HAP-1 (cell line): ENCODE measurements around the gene GABARAPL2.
"Not testable (repeated sequence)": the region's sequence is repeated elsewhere in the genome, so short reads cannot be mapped to it uniquely, and the experiment has no call there.

Experiments used
- DNase-seq, 2 experiments: peaks; one replicate each; pipeline ENCODE4 v3.0.0-alpha.2; 2016 to 2020; ENCODE audit warnings: low spot score in 2 of 2
- H3K27me3 ChIP-seq: fragments of 250-450 bp; sonication (Bioruptor Pico); 2 replicates; pipeline ENCODE4 v1.5.1; 2020; ENCODE audit warnings: low read depth, mild to moderate bottlenecking, moderate library complexity
- H3K36me3 ChIP-seq: fragments of 250-450 bp; sonication (Bioruptor Pico); replicated peaks from 2 replicates; pipeline ENCODE4 v1.5.1; 2020; ENCODE audit warnings: mild to moderate bottlenecking
- H3K4me1 ChIP-seq: fragments of 250-450 bp; sonication (Bioruptor Pico); 2 replicates; pipeline ENCODE4 v1.5.1; 2020; ENCODE audit warnings: mild to moderate bottlenecking
- H3K4me3 ChIP-seq: fragments of 250-450 bp; sonication (Bioruptor Pico); 2 replicates; pipeline ENCODE4 v1.5.1; 2020; ENCODE audit warnings: mild to moderate bottlenecking, moderate library complexity
- H3K9me3 ChIP-seq: fragments of 250-450 bp; sonication (Bioruptor Pico); 2 replicates; pipeline ENCODE4 v1.5.1; 2020; ENCODE audit warnings: mild to moderate bottlenecking, moderate library complexity
- in situ Hi-C: fragments of 300-500 bp; cut with MboI; formaldehyde crosslinking; loops from 3 replicates; pipeline ENCODE4 v1.14.3; 2020; ENCODE audit warnings: low sequenced_read_pairs, inconsistent platforms, mixed read lengths

GABARAPL2 gene

DNA sequence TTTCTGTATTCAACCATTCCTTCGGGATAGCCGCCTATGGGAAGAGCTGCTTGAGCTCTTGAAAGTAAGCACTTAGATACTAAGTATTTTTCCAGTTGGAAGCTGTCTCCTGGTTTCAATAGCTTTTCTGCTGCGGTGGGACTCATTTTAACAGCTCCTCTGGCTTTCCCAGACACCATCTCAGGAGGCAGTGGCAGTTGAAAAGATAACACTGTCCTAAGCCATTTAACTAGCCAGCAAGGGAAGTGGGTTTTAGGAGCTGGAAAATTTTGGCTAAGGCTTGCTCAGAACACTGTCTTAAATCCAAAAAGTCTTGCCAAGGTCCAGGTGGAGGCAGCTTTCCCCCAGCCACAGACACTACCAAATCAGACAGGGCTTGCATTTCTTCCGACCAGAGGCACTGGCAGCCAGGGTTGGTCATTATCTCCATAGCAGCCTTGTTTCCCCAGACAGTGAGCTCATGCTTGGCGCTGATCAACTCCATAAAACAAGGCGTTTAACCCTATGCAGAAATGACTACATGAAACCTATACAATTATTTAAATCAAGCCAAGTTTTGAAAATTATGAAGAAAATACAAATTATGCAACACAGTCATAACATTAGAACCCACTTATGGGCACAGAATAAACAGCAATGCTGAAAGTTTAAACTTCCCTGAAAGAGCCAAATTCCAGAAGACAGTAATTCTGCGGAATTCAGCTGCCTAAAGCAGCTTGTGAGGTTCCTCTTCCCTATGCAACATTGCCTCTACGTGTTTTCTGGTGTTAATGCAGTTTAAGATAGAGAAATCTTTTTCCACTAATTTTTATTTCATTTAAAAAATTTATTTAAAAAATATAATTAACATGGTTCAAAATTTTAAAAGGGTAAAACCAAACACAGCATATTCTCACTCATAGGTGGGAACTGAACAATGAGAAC, 25.0 kb downstream of the GABARAPL2 start:
- Histone ChIP-seq H3K4me3 (no peak overlapping the region), H3K36me3 (no peaks in the 10 kb centered on the region), H3K27me3 (no peaks in the 10 kb centered on the region), H3K4me1 (no peaks in the 10 kb centered on the region), H3K9me3 (no peaks in the 10 kb centered on the region)
- no peak for DNase-seq
- in situ Hi-C loops: no loop called here

DNA sequence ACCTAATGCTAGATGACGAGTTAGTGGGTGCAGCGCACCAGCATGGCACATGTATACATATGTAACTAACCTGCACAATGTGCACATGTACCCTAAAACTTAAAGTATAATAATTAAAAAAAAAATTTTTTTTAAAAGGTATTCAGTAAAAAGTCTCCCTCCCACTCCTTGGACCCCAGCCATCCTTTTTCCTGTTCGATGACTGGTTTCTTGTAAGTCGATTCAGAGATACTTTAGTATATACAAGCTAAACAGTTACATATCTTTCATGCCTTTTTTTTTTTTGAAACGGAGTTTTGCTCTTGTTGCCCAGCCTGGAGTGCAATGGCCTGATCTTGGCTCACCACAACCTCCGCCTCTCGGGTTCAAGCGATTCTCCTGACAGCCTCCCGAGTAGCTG, 25.7 kb downstream of the GABARAPL2 start:
- H3K9me3 ChIP-seq, H3K36me3 ChIP-seq, DNase-seq, H3K4me3 ChIP-seq, H3K27me3 ChIP-seq, H3K4me1 ChIP-seq, in situ Hi-C loops: not testable (repeated sequence)

DNA sequence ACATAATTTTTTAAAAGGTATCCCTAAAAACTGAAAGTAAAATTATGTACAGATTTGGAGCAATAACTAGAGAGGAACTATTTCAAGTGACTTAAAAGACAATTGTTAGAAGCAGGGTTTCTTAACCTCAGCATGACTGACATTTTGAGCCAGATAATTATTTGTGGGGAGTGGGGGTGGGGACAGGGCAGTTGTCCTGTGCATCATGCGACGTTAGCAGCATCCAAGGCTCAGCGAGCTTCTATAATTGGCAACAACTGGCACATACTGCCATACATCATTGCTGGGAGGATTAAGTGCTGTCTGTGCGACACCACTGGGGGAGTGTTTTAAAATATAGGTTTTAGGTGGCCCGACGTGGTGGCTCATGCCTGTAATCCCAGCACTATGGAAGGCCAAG, 27.1 kb downstream of the GABARAPL2 start:
- in situ Hi-C loops: no loop called here
- no peaks in the 10 kb centered on the region for H3K9me3 ChIP-seq
- H3K36me3 ChIP-seq: peaks cover 5% of the 10 kb centered on the region; the same call in 1 of the 2 replicates
- H3K27me3 ChIP-seq: no peaks in the 10 kb centered on the region
- no peak overlapping the region for H3K4me3 ChIP-seq
- DNase-seq: no peak
- H3K4me1 ChIP-seq: no peaks in the 10 kb centered on the region

DNA sequence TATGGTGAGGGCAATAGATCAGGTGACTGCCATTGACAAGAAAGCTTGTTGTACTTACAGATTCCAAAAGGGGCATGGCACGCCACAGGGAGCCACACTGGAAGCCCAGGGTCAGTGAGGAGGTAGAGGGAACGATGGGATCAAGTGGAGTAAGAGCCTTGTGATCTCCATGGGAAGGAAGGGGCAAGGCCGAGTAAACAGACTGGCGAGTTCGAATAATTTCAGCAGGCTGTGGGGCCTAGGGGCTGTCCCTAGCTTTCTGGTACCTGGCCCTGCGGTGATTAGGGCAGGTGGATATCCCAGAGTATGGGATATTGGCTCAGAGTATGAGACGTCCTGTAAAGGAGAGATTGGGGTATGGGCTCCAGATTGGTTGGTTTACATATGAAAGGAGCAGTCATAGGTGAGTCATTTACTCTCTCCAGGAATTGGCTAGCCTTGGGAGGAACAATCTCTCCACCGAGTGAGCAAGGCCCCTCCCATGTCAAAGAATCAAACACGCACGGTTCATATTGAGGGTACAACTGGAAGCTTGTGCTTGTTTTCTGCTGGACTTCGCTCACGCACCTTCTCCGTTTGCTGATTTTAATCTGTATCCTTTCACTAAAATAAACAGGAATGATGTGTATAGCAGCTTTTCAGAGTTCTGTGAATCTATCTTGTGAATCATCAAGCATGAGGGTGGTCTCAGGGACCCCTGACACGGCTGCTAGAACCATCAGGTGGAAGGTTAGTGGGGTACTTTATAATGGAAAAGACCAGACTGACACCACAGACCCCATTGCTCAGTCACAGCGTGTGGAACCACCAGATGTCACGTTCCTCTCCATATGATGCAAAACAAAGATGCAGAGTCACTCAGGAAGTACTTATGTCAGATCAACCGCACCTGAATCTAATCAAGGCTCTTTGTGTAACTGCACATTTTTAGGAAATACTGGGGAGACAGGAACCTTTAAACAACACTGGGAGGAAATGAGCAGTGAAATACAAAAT, 27.9 kb downstream of the GABARAPL2 start:
- no peaks in the 10 kb centered on the region for H3K9me3 ChIP-seq
- peaks cover 5% of the 10 kb centered on the region; the same call in 1 of the 2 replicates for H3K36me3 ChIP-seq
- H3K4me3 ChIP-seq: no peak overlapping the region
- no peak for DNase-seq
- no peaks in the 10 kb centered on the region for H3K27me3 ChIP-seq
- in situ Hi-C loops: no loop called here
- H3K4me1 ChIP-seq: no peaks in the 10 kb centered on the region

DNA sequence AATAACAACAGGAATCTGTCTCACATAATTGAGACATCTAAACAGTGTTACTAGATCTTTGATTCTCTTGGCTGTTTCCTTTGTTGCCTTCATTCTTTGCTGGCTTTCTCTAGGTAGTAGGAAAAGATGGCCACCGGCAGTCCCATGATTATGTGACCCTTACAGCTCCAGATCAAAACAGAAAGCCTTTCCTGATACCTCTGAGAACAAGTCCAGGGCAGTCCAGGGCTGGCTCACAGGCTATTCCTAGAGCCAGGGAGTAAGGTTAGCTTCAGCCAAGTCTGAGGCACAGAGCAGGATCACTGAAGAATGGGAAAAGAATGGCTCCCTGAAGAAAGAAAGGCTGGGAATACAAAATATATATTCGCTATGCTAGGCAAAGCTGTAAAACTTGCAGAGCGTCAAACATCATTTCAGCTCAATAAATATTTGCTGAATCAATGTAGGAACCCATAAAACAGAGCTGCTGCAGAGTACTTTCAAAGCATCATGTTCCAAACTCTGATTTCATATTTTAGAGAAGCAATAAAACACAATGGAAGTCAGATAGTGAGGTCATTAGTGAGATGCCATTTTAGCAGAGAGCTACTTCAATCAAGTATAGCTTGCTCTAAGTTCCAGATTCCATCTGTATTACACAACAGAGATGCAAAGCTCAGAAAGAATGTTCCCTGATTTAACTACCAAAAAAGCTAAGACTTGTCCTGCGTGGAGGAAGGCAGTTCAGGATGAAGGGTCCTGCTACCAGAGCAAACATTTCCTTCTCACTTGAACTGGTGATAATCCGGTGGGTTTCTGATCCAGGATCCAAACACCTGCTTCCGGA, 33.5 kb downstream of the GABARAPL2 start:
- DNase-seq: no peak
- Histone ChIP-seq H3K4me3 (no peak overlapping the region), H3K4me1 (no peaks in the 10 kb centered on the region), H3K27me3 (no peaks in the 10 kb centered on the region), H3K9me3 (no peaks in the 10 kb centered on the region), H3K36me3 (peaks cover 44% of the 10 kb centered on the region)
- in situ Hi-C loops: no loop called here

DNA sequence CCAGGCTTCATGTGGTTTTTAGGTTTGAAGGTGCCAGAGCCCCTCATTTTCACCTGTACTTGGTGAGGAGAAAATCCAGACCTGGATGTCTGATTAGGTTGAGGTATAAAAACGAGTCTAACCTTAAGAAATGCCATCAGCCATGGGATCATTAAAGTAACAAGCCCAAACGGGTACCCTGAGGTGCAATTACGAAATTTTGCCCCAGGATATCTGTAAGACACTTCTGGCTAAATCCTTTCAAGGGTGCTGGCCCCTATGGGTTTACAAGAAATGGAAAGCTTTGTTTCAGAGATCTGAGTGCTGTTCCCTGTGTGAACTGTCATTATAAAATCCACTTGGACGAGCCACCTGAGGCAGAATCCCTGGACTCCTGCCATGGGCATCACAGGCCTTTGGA, 37.1 kb downstream of the GABARAPL2 start:
- peaks cover 61% of the 10 kb centered on the region for H3K36me3 ChIP-seq

DNA sequence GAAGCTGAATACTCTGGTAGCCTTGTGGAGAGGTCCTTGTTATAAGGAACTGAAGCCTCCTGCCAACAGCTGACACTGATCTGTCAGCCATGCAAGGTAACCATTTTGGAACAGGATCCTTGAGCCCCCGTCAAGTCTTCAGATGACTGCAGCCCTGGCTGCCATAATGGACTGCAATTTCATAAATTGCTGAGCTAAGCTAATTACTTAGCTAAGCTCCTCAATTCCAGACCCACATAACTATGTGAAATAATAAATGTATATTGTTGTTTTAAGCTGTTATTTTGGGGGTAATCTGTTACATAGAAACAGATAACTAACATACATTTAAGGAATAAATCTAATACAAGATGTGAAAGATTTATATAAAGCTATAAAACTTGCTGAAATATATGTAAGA, 40.3 kb downstream of the GABARAPL2 start:
- in situ Hi-C loops: no loop called here
- Histone ChIP-seq H3K9me3 (no peaks in the 10 kb centered on the region), H3K36me3 (peaks cover 80% of the 10 kb centered on the region), H3K4me1 (no peaks in the 10 kb centered on the region), H3K4me3 (no peak overlapping the region), H3K27me3 (no peaks in the 10 kb centered on the region)
- DNase-seq: no peak

More for the DNA sequence above, 37.1 kb downstream of the GABARAPL2 start:
- Histone ChIP-seq H3K27me3 (no peaks in the 10 kb centered on the region), H3K9me3 (no peaks in the 10 kb centered on the region), H3K4me3 (no peak overlapping the region), H3K4me1 (no peaks in the 10 kb centered on the region)
- no peak for DNase-seq
- in situ Hi-C loops: no loop called here

DNA sequence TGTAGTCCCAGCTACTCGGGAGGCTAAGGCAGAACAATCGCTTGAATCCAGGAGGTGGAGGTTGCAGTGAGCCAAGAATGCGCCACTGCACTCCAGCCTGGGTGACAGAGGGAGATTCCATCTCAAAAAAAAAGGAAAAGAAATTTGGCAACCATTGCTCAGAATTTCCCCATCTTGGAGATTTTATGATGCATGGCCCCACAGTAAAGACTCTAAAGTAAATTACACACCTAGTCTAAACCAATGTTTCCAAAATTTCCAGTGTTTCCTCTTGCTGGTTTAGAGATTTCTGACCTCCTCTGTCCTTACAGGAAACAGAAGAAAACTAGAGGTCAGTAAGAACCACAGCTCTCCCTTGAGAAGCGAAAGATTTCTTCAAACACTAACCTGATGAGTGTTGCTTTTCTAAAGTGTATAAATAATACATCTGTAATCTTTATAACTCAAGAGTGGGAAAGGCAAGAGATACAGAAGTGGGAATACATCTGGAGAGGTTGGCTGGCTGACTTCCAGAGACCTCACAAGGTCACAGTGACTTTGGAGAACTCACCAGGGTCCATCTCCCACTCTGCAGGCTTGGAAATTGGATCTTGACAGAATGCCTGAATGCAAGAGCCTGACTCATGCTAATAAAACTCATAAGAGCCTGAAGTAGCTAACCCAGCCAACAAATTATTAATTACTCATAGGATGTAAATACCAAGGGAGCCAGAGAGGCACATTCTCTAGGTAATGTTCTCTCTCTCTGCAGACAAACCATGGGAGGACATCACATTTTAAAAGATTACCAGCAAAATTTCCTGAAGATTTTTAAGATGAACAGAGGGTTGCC, 48.1 kb downstream of the GABARAPL2 start:
- no peak for DNase-seq
- Histone ChIP-seq H3K36me3 (peaks cover 71% of the 10 kb centered on the region), H3K9me3 (no peaks in the 10 kb centered on the region)

DNA sequence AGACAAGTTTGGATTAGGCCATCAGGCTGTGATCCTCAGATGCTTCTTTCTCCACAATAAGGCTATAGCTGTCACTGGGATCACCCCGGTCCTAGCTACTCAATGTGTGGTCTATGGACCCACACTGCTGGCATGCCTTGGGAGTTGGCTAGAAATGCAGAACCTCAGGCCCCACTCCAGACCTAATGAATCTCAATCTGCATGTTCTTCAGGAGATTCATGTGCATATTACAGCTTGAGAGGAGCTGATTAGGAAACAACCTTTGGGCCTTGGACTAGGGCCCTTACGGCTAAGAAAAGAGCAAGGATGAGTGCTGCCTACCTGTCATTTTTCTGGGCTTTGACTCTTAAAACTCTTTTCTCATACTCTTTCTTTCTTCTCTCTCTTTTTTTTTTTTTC, 49.4 kb downstream of the GABARAPL2 start:
- H3K36me3 ChIP-seq: peaks cover 64% of the 10 kb centered on the region
- H3K4me1 ChIP-seq: no peaks in the 10 kb centered on the region
- no peak overlapping the region for H3K4me3 ChIP-seq
- H3K9me3 ChIP-seq: no peaks in the 10 kb centered on the region
- no peak for DNase-seq
- H3K27me3 ChIP-seq: no peaks in the 10 kb centered on the region
- in situ Hi-C loops: no loop called here

More for the DNA sequence above, 48.1 kb downstream of the GABARAPL2 start:
- in situ Hi-C loops: no loop called here
- H3K27me3 ChIP-seq: no peaks in the 10 kb centered on the region
- no peaks in the 10 kb centered on the region for H3K4me1 ChIP-seq
- H3K4me3 ChIP-seq: no peak overlapping the region

DNA sequence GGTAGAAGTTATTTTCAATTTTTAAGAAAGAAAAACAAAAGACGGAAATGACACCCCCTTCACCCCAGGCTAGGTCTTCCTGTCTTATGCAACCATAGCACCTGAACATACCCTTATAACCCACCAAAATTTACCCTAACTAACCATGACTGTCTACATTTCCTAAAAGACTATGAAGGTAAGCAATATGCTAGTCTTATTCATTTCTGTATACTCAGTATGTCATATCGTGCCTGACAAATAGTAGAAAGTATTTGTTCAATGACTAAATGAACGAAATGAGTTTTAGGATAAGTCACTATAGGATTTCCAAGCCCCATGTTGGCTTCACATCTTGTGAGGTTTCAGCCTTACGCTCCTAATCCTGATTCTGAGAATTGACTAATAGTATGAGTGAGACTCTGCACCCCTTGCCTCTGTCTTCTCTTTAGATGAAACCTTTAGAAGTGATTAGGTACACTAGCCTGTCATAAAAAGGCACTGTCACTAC, 50.4 kb downstream of the GABARAPL2 start:
- H3K36me3 ChIP-seq: peaks cover 55% of the 10 kb centered on the region
- in situ Hi-C loops: no loop called here
- DNase-seq: no peak

DNA sequence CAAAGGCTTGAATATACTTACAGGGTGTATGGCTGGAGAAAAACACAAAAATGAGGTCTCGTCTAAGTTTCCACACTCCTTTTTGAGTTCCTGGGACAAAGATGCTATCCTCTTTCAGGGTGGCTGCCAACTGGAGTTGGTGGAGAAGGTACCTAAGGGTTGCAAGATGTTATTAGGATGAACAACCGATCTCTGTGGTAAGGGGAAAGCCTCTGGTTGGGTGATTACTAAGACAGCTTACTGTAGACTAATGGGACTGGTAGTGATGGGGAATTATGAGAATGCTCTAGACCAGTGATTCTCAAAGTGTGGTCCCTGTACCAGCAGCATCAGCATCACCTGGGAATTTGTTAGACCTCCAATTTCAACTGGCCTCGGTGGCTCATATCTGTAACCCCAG, 50.9 kb downstream of the GABARAPL2 start:
- Histone ChIP-seq H3K27me3 (no peaks in the 10 kb centered on the region), H3K4me3 (no peak overlapping the region), H3K9me3 (no peaks in the 10 kb centered on the region), H3K4me1 (peaks cover 5% of the 10 kb centered on the region), H3K36me3 (peaks cover 49% of the 10 kb centered on the region)
- in situ Hi-C loops: no loop called here
- no peak for DNase-seq

More for the DNA sequence above, 50.4 kb downstream of the GABARAPL2 start:
- H3K4me3 ChIP-seq: no peak overlapping the region
- peaks cover 5% of the 10 kb centered on the region for H3K4me1 ChIP-seq
- no peaks in the 10 kb centered on the region for H3K9me3 ChIP-seq
- H3K27me3 ChIP-seq: no peaks in the 10 kb centered on the region

DNA sequence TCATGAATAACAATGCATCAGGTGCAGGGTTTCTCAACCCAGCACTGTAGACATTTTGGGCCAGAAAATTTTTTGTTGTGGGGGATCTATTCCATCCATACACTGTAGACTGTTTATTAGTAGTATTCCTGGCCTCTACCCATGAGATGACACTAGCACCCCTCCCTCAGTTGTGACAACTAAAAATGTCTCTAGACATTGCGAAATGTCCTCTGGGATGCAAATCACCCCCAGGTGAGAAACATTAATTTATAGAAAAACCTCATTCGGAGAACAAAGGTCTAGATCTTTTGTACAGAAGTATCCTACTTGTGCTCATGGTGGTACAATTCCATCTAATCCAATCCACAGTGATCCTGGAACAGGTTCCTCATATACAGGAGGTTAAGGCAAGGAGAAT, 52.6 kb downstream of the GABARAPL2 start:
- no peak overlapping the region for H3K4me3 ChIP-seq
- peaks cover 32% of the 10 kb centered on the region for H3K36me3 ChIP-seq
- peaks cover 8% of the 10 kb centered on the region for H3K4me1 ChIP-seq
- H3K9me3 ChIP-seq: no peaks in the 10 kb centered on the region
- no peak for DNase-seq
- H3K27me3 ChIP-seq: no peaks in the 10 kb centered on the region
- in situ Hi-C loops: no loop called here
